ENCODE measurements around the gene B4GALT2.

Gene B4GALT2

DNA sequence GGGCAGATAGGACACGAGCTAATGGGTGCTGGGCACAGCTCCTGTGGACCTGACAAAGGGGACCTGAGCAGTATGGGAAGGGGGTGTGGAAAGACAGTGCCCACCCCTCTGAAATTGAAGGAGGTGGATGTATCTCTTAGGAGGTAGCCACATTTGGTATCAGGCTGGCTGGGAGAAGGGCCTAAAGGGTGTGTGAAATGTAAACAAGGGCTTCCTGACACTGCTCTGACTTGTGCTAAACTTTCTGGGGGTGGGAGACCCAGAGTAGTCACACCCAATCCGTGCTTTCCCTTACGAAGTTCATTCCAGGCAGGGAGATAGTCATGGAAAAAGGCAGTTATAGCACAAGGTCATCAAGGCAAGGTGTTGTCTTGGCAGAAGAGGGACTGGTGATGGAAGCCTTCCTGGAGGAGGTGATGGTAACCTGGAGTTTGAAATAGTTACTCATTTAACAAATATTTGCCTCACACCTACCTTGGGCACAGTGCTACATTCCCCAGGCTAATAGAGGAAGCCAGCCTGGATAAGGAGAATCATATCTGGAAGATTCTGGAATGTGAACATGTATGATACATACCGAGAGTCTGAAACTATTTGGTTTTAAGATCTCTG lies 7.1 kb downstream of the B4GALT2 start:
- no peak for DNase-seq (ENCODE audit: low read depth)

GRCh38 chr1:43986712-43987111 lies 7.7 kb downstream of the B4GALT2 start:
- no peak for DNase-seq (ENCODE audit: low read depth)

GRCh38 chr1:43987159-43987902 lies 8.3 kb downstream of the B4GALT2 start:
- no peak for DNase-seq (ENCODE audit: low read depth)

DNA sequence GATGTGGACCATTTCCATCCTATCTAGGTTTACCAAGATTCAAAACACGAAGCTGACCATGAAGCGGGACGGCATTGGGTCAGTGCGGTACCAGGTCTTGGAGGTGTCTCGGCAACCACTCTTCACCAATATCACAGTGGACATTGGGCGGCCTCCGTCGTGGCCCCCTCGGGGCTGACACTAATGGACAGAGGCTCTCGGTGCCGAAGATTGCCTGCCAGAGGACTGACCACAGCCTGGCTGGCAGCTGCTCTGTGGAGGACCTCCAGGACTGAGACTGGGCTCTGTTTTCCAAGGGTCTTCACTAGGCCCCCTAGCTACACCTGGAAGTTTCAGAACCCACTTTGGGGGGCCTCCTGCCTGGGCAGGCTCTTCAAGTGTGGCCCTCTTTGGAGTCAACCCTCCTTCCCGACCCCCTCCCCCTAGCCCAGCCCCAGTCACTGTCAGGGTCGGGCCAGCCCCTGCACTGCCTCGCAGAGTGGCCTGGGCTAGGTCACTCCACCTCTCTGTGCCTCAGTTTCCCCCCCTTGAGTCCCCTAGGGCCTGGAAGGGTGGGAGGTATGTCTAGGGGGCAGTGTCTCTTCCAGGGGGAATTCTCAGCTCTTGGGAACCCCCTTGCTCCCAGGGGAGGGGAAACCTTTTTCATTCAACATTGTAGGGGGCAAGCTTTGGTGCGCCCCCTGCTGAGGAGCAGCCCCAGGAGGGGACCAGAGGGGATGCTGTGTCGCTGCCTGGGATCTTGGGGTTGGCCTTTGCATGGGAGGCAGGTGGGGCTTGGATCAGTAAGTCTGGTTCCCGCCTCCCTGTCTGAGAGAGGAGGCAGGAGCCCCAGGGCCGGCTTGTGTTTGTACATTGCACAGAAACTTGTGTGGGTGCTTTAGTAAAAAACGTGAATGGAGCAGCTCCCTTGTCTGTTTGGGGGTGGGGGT lies 11.5 kb downstream of the B4GALT2 start:
- no peak for DNase-seq (ENCODE audit: low read depth)

DNA sequence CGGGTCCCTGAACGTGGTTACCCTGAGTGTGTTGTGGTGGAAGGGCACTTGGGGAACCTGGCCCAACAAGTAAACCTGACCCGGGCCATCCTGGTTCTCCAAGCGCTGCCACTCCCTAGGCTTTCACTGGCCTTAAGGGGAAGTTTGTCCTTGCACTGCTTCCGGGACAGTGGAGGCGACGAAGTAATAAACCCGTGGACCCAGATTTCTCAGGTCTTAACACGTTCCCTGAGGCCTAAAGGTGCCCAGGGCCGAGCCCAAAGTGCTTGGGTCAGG lies 12.1 kb downstream of the B4GALT2 start:
- no peak for DNase-seq (ENCODE audit: low read depth)

DNA sequence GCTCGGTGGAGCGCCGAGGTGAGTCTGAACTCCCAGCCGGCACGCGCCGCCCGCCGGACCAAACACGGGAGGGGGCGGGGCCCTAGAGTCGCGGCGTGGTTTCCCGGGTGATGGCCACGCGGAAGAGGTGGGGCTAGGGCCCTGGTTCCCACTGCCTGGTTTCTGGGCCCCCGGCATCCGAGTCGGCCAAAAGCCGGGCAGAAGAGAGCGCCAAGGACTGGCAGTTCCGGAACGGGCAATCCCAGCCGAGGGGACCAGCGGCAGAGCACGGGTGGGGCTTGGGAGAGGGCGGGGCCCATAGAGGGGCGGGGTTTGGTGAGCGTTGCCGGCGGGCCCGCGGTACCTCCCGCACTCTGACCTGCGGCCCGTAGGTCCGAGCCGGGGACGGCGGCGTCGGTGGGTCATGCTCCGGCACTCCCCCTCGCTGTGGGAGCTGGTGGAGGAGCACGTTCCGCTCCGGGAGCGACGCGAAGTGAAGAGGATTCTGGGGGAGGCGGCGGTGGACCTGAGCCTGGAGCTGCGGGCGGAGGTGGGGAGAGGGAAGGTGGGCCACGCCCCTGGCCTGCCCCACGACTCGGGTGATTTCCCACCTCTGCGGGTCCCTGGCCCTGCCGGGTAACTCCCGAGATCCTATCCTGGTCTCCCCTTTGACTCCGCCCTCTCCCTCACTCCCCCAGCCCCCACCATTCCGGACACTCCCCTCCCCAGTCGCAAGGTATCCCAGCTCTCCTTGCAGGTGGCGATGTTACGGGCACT lies 12.6 kb downstream of the B4GALT2 start, which contains the start of gene CCDC24:
Gene CCDC24 (plus strand): TSS at position 124 of the 756 bp plus-strand sequence. CDS start 280 bp downstream, at position 404.
- DNase-seq (ENCODE audit: low read depth) = peak; percentile 48

GRCh38 chr1:43992232-43992995 lies 13.4 kb downstream of the B4GALT2 start:
- no peak for DNase-seq (ENCODE audit: low read depth)

DNA sequence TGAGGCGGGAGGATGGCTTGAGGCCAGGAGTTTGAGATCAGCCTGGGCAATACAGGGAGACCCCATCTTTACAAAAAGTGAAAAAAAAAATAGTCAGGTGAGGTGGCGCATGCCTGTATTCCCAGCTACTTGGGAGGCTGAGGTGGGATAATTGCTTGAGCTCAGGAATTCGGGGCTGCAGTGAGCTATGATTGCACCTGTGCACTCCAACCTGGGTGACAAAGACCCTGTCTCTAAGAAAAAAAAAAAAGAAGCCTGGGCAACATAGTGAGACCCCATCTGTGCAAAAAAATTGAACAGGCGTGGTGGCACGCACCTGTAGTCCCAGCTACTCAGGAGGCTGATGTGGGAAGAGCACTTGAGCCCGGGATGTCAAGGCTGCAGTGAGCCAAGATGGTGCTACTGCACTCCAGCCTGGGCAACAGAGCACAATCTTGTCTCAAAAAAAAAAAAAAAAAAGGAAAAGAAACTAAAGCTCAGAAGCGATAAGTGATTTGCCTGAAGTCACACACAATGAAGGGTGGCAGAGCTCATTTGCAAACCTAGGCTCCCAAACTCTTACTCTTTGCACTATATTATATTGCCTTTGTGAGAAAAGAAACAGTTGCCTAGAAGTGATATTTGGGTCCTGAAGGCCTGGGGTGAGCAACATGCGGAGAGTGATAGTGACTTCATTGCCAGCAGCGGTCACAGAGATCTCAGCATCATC lies 14.3 kb downstream of the B4GALT2 start:
- DNase-seq (ENCODE audit: low read depth) = no peak

GRCh38 chr1:43994071-43994470 lies 15.1 kb downstream of the B4GALT2 start:
- no peak for DNase-seq (ENCODE audit: low read depth)

DNA sequence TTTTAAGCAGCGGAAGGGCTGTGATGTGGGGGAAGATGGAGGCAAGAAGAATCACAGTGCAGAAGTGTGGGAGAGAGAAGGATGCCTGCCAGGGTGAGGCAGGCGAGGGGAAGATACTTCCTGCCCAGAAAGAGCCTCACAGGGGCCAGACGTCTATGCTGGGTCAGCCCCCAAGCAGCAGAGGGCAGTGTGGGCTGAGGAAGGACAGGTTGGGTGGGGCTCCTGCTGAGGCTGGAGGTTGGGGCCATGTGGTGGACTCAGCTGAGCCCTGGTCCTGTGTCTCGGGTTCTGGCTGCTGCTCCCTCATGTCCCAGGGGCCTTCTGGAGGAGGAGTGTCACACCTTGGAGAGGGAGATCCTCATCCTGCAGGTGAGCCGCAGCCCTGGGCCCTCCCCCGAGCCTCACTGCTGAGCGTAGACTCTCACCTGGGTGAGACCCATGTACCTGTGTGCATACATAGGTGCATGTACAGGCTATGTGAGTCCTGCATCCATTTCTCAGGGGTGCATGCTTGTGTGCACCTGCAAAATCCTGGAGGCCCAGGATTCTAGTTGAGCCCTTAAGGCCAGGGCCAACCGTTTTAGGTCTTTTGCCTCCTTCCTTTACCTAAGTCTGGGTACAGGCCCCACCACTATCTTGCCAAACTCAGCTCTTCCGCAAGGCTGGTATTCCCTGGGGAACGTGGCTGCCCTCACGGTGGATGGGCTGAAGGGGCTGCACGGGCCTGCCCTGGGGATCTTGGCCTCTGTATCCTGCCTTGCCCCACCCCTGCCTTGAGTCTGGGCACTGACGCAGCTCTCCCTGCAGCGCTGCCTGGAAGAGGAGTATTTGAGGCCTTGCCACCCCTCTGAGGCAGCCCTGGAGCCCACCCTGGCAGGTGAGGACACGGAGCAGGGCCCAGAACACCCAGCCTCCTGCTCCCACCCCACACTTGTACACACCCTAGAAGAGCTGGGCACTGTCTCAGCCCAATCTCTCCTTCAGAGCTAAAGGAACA lies 16.1 kb downstream of the B4GALT2 start:
- DNase-seq (ENCODE audit: low read depth) = no peak

DNA sequence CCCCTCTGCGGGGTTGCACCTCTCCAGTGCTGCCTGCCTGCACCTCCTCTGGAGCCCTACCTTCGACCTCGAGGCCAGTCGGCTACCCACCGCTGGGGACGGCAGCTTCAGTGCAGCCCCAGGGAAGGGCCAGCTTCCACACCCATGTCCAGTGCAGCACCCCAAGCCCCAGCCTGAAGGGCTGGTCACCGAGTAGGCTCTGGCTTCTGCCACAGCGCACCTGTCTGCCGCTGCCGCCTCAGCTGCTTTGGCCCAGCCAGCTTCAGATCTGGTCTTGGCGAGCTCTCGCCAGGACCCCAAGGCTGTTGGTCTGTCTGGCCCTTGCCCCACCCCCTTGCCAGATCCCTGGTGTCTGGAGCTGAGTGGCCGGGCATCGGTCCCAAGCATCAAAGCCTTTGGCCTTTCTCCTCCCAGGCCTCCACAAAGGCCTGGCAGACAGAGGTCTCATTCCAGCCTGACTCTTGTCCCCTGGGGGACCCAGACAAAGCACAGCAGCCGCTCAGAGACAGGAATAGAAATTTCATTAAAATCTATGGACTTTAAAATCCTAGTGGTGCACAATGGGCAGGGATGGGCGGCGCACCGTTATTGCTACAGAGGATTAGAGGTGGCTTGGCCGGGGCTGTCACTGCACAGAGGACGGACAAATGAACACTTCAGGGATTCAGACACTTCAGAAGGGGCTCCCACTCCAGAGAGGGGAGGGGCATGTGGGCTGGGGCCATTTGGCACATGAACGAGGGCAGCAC lies 17.1 kb downstream of the B4GALT2 start:
- no peak for DNase-seq (ENCODE audit: low read depth)

DNA sequence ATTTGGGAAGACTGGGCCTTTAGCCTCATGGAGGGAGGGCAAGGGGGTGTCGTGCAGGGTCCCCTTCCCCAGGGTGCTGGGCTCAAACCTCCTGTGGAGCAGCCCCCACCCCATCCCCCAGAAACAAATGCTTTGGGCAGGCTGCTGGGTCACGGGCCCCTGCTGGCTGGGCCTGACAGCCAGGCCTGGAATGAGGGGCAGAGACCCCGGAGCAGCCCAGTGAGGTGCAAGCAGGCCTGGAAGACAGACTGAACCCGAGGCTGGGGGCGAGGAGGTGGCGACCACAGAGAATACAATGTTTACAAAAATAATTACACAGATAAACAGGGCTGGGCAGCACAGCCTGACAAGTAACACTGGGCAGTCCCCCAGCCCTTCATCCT lies 17.7 kb downstream of the B4GALT2 start:
- no peak for DNase-seq (ENCODE audit: low read depth)

GRCh38 chr1:43997295-43997999 lies 18.4 kb downstream of the B4GALT2 start:
- DNase-seq (ENCODE audit: low read depth) = no peak

DNA sequence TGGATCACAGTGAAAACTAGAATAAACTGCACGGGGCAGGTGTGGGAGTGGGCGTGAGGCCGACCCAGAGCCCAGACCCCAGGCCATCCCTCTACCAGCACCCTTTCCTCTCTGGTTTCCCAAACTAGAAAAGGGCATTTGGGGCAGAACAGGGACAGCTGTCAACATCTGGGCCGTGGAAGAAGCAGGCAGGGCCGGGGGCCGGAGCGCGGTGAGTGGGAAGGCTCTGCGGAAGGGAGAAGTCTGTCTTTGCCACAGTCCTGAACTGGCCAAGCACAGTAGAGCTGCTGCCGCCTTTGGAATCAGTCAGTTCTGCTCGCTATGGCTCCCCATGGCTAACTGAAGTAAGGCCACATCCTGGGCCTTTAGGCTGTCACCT lies 19.0 kb downstream of the B4GALT2 start:
- DNase-seq (ENCODE audit: low read depth) = no peak

DNA sequence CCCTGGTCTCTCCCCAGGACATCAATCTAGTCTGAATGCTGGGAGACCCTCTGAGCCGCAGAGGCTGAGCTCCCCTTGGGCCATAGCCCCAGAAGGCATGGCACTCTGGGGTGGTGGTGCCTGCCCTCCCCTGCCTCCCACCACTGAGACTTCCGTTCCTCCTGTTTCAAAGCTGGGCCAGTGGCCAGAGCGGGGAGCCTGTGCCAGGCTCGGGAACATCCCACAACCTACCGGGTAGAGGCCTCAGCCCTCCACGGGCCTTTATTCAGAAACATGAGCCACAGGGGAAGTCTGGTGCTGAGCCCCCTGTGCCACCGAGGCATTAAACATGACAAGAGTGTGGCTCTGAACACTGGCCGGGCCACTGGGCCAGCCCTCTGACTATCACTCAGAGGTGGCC lies 20.4 kb downstream of the B4GALT2 start:
- DNase-seq (ENCODE audit: low read depth) = no peak

GRCh38 chr1:44000122-44000665 lies 21.2 kb downstream of the B4GALT2 start:
- no peak for DNase-seq (ENCODE audit: low read depth)

- no peak for DNase-seq (ENCODE audit: low read depth)
Measured at GRCh38 chr1:44002165-44002564, 23.2 kb downstream of the B4GALT2 start.

DNA sequence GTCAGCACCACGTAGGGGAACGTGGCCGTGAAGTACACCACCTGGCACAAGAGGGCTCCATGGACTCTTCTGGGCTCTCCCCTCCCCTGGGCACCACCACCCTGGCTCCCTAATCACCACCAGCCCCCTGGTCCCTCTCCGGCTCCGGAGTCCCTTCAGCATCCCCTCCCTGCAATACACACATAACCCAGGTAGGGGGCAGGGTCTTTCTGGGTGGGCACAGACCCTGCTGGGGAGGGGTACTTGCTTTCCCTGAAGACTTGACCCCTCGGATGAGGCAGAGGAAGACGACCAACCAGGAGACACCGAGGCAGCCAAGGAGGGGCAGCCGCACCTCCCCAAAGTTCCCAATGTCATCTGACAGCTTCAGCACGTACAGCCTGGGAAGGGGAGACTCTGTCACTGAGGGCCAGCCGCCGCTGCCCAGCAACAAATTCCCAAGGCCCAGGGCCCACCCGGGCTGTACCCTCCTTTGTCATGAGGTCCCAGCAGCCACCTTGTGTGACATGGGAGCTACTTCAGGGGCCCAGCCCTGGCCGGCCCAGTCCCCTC lies 23.7 kb downstream of the B4GALT2 start:
- DNase-seq (ENCODE audit: low read depth) = no peak

Measured in GM04503 (cell line).